GM13976 (cell line): ENCODE measurements around the gene STX1B.

Source experiments
- DNase-seq: peaks from one replicate; pipeline ENCODE4 v3.0.0; 2012; ENCODE audit warnings: low spot score
- CTCF ChIP-seq: IDR thresholded peaks from 2 replicates; pipeline ENCODE4 v1.5.1; 2012; ENCODE audit warnings: borderline replicate concordance, mild to moderate bottlenecking; ENCODE audit not compliant: insufficient read depth; ENCODE audit errors: extremely low read depth, missing control alignments, control extremely low read depth
- in situ Hi-C: fragments of 300-500 bp; cut with MboI; formaldehyde crosslinking; loops from one replicate; pipeline ENCODE4 v1.12.0; 2022; ENCODE audit warnings: low sequenced_read_pairs, mixed read lengths, inconsistent platforms; ENCODE audit not compliant: unreplicated experiment

STX1B gene

GRCh38 chr16:30997725-30998711, 12.4 kb downstream of the STX1B start:
- TF ChIP-seq CTCF, result no peak
- in situ Hi-C loops, result loop anchor here (25.0 kb wide), 1 partner anchor 439 kb away; the partner anchor contains the start of genes COX6A2 and ZNF843
- no peak for DNase-seq

GRCh38 chr16:30996985-30997724, 13.3 kb downstream of the STX1B start:
- TF ChIP-seq CTCF, result no peak
- peak; percentile 100 for DNase-seq
- in situ Hi-C loops, result loop anchor here (25.0 kb wide), 1 partner anchor 440 kb away; the partner anchor contains the start of genes COX6A2 and ZNF843

- no peak for DNase-seq
- in situ Hi-C loops, result loop anchor here (25.0 kb wide), 1 partner anchor 441 kb away; the partner anchor contains the start of genes COX6A2 and ZNF843
Observed at GRCh38 chr16:30996324-30996984, 14.0 kb downstream of the STX1B start.

GRCh38 chr16:30995927-30996323, 14.5 kb downstream of the STX1B start:
- no peak for TF ChIP-seq CTCF
- no peak for DNase-seq
- in situ Hi-C loops, result loop anchor here (25.0 kb wide), 1 partner anchor 441 kb away; the partner anchor contains the start of genes COX6A2 and ZNF843

More at GRCh38 chr16:30996324-30996984, 14.0 kb downstream of the STX1B start:
- TF ChIP-seq CTCF, result no peak

GRCh38 chr16:30992931-30993816, 17.3 kb downstream of the STX1B start:
- in situ Hi-C loops, result loop anchor here (25.0 kb wide), 1 partner anchor 444 kb away; the partner anchor contains the start of genes COX6A2 and ZNF843
- TF ChIP-seq CTCF, result no peak
- no peak for DNase-seq
